Subcutaneous adipose tissue (tissue), 4 donors: ENCODE data around the gene SLC30A2. TPM values are rescaled to one million over a fixed set of nuclear protein-coding genes. Genes with fewer than 3 reads are reported as not detected.

Experiments
- total RNA-seq, 4 donors: library from RNA; depleted of rRNA; stranded (reverse); fragments of >200 nt; gene quantifications; one replicate each; pipeline ENCODE4 v1.1.0, GENCODE V29; 2016
- TF ChIP-seq, protein P1 (sequence below): fragments of 450-650 bp; IDR thresholded peaks from one replicate; pipeline ENCODE4 v1.5.1; 2016; ENCODE audit warnings: low read depth, mild to moderate bottlenecking, control low read depth, antibody characterized with exemption, moderate library complexity

The SLC30A2 gene
- total RNA-seq, 4 donors from 2014 or later = 0.22 TPM; not detected in 3

DNA sequence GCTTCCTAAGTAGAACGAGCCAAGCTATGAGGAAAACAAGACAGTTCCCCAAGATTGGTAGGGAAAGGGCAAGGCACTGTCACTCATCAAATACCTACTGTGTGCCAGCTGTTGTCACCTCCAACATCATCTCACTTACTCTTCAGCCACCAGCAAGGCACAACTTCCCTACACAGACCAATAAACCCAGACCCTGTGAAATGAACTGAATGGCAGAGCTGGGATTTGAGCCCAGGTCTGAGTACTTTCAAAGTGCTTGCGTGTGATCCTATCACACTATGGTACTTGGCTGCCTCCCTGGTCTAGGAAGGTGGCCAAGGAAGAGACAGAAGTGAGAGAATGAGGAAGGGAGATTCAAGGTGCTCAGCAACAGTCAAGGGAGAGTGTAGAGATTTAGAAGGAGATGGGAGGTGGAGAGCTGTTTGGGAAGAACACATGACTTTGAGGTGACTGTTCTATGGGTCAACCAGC, 38.2 kb upstream of the SLC30A2 start:
- TF ChIP-seq, protein P1, sequence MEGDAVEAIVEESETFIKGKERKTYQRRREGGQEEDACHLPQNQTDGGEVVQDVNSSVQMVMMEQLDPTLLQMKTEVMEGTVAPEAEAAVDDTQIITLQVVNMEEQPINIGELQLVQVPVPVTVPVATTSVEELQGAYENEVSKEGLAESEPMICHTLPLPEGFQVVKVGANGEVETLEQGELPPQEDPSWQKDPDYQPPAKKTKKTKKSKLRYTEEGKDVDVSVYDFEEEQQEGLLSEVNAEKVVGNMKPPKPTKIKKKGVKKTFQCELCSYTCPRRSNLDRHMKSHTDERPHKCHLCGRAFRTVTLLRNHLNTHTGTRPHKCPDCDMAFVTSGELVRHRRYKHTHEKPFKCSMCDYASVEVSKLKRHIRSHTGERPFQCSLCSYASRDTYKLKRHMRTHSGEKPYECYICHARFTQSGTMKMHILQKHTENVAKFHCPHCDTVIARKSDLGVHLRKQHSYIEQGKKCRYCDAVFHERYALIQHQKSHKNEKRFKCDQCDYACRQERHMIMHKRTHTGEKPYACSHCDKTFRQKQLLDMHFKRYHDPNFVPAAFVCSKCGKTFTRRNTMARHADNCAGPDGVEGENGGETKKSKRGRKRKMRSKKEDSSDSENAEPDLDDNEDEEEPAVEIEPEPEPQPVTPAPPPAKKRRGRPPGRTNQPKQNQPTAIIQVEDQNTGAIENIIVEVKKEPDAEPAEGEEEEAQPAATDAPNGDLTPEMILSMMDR = no peak

DNA sequence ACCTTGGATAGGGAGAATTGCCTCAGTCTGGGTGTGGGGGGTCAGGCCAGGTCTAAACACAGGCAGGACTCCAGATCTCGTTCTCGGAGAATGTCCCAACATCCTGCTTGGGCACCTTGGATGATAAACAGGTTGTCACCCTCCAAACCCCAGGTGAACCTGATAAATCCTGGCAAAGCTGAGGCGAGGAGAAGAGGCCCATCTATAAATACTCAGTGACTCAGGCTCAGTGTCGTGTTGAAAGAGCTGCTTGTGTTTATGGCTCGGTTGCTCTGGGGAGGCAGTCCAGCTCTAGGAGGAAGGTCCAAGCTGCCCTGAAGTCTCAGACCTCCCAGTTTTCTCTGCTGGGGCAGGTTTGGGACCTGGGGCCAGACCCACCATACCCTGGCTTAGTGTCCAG, 37.3 kb upstream of the SLC30A2 start:
- TF ChIP-seq, protein P1 = no peak

DNA sequence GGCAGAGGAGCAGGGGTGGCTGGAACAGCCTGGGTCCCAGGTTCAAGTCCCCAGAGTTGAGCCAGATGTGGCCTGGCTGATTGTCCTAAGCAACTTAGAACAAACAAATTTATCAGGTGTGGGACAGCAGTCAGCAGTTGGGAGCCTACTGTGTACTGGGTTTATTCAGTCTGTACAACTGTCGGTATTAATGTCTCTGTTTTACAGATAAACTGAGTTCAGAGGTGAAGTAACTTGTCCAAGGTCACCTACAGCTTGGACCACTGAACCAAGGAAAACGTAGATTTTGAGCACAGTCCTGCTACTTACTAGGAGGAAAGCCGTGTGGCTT, 36.1 kb upstream of the SLC30A2 start:
- TF ChIP-seq, protein P1 = no peak

DNA sequence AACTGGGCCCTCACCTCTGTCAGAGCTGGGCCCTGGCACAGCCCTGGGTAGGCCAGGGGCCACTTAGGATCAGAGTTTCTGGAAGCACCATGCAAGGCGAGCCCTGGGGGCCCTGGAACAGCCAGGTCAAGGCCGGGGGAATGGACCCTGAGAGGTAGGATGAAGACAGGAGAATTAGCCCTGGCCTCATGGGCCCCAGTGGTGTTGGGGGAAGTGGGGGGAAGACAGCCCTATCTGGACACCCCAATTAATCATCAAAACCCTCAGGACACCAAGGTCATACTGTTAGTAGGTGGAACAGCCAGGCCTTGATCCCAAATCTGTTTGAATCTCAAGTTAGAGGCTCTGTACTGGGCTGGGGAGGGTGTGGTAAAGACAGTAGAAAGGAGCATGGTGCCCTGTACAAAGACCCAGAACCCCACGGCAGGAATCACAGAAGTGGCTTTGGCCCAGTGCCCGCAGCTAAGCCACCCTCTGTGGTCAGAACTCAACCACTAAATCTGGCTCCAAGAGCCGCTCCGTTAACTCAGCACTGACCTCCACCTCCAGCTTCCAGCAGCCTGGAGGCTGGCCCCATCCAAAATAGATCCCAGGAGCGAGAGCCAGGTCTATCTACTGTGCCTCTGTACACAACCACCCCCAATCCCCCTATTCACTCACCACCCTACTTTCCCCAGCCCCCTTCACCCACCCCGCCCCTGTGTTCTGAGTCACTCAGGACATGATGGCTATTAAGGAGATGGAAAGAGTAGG, 35.5 kb upstream of the SLC30A2 start:
- TF ChIP-seq, protein P1 = no peak

DNA sequence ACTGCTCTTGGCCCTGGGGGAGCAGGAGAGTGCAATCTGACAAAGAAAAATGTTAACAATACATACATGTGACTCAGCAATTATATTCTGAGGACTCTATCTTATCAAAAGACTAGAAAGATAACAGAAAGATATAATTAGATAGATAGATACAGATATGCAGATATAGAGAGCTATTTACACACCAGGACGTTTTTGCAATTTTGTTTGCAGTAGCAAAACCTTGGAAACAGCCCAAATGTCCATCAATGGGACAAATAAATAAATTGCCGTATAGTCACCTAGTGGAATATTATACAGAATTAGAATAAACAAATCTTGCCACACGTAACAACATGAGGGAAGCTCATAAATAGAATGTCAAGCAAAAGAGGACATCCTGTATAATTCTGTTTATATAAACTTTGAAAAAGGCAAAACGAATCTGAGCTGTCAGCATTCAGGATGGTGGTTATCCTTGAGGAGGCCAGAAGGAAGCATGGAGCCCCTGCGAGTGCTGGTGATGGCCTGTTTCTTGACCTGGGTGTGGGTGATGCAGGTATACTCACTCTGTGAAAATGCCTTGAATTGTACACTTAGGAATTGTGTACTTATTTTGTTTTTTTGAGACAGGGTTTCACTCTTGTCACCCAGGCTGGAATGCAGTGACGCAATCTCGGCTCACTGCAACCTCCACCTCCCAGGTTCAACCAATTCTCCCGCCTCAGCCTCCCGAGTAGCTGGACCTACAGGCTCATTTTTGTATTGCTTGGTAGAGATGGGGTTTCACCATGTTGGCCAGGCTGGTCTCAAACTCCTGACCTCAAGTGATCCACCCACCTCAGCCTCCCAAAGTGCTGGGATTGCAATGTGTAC, 34.3 kb upstream of the SLC30A2 start:
- TF ChIP-seq, protein P1 = no peak

DNA sequence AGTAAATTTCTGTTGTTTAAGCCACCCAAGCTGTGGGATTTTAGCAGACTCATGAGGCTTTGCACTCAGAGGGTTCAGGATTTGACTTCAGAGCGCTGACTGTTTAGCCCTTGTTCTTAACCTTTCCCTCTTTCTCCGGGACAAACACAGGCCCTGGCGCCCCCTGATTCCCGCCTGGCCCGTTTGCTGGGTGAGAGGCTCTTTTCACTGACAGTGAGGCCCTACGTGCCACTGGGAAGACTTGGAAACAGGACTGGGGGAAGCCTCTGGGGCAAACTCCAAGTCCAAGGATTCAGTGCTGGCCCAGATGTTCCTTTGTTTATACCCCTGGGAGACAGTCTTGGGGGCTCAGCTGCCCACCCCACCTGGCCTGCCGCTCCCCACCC, 33.3 kb upstream of the SLC30A2 start:
- TF ChIP-seq, protein P1 = no peak
